ENCODE measurements around the gene TXNRD2. TPM values are rescaled to one million over a fixed set of nuclear protein-coding genes. Genes with fewer than 3 reads are reported as not detected.

TXNRD2 gene
- total and polyA plus RNA-seq, 2 experiments from 2014 or later, result 11.2 to 12.4 TPM

GRCh38 chr22:19876941-19877625 lies 64.5 kb downstream of the TXNRD2 start:
- Mint-ChIP-seq H3K36me3 (ENCODE audit: low read depth) (no peaks in the 10 kb centered on the region; the same call in 2 of the 3 replicates), H3K27me3 (ENCODE audit: insufficient read depth, low read depth, poor library complexity) (peaks cover 18% of the 10 kb centered on the region), H3K4me1 (peaks cover 28% of the 10 kb centered on the region), H3K4me3 (no peak overlapping the region), H3K9me3 (no peaks in the 10 kb centered on the region), H3K27ac (no peak overlapping the region)
- no peak overlapping the region for H2AFZ ChIP-seq
- H3K4me1 ChIP-seq (ENCODE audit: insufficient read depth), result peaks cover 14% of the 10 kb centered on the region
- no peaks in the 10 kb centered on the region for H3K27me3 ChIP-seq (ENCODE audit: insufficient read depth)
- no peak for DNase-seq (ENCODE audit: low spot score)
- H3K36me3 ChIP-seq (ENCODE audit: insufficient read depth), result no peaks in the 10 kb centered on the region
- no peak overlapping the region for H3K4me3 ChIP-seq
- no peak for ATAC-seq
- no peaks in the 10 kb centered on the region for H3K9me2 ChIP-seq (ENCODE audit: insufficient read depth)
- no peaks in the 10 kb centered on the region for H3K79me2 ChIP-seq (replicated peaks; ENCODE audit: insufficient read depth)
- TF ChIP-seq STAT1 (IDR thresholded peaks at IDR 0.05; ENCODE audit: unreplicated experiment), result no peak
- TF ChIP-seq, protein P1, sequence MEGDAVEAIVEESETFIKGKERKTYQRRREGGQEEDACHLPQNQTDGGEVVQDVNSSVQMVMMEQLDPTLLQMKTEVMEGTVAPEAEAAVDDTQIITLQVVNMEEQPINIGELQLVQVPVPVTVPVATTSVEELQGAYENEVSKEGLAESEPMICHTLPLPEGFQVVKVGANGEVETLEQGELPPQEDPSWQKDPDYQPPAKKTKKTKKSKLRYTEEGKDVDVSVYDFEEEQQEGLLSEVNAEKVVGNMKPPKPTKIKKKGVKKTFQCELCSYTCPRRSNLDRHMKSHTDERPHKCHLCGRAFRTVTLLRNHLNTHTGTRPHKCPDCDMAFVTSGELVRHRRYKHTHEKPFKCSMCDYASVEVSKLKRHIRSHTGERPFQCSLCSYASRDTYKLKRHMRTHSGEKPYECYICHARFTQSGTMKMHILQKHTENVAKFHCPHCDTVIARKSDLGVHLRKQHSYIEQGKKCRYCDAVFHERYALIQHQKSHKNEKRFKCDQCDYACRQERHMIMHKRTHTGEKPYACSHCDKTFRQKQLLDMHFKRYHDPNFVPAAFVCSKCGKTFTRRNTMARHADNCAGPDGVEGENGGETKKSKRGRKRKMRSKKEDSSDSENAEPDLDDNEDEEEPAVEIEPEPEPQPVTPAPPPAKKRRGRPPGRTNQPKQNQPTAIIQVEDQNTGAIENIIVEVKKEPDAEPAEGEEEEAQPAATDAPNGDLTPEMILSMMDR (conservative IDR thresholded peaks at IDR 0.05; ENCODE audit: low read depth in 2 of 2), result no peak
- no peak for TF ChIP-seq EZH2phosphoT487 (IDR thresholded peaks at IDR 0.05; ENCODE audit: unreplicated experiment)
- no peak for TF ChIP-seq ZNF331 (CRISPR knock-in tag; IDR thresholded peaks at IDR 0.05; ENCODE audit: low read depth)
- TF ChIP-seq CREB1 (CRISPR knock-in tag; IDR thresholded peaks at IDR 0.05; ENCODE audit: low read depth), result no peak
- TF ChIP-seq, protein P2, sequence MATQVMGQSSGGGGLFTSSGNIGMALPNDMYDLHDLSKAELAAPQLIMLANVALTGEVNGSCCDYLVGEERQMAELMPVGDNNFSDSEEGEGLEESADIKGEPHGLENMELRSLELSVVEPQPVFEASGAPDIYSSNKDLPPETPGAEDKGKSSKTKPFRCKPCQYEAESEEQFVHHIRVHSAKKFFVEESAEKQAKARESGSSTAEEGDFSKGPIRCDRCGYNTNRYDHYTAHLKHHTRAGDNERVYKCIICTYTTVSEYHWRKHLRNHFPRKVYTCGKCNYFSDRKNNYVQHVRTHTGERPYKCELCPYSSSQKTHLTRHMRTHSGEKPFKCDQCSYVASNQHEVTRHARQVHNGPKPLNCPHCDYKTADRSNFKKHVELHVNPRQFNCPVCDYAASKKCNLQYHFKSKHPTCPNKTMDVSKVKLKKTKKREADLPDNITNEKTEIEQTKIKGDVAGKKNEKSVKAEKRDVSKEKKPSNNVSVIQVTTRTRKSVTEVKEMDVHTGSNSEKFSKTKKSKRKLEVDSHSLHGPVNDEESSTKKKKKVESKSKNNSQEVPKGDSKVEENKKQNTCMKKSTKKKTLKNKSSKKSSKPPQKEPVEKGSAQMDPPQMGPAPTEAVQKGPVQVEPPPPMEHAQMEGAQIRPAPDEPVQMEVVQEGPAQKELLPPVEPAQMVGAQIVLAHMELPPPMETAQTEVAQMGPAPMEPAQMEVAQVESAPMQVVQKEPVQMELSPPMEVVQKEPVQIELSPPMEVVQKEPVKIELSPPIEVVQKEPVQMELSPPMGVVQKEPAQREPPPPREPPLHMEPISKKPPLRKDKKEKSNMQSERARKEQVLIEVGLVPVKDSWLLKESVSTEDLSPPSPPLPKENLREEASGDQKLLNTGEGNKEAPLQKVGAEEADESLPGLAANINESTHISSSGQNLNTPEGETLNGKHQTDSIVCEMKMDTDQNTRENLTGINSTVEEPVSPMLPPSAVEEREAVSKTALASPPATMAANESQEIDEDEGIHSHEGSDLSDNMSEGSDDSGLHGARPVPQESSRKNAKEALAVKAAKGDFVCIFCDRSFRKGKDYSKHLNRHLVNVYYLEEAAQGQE (IDR thresholded peaks at IDR 0.05; ENCODE audit: unreplicated experiment), result no peak
- no peak for TF ChIP-seq ZNF114 (CRISPR knock-in tag; IDR thresholded peaks at IDR 0.05)
- TF ChIP-seq, protein P3, sequence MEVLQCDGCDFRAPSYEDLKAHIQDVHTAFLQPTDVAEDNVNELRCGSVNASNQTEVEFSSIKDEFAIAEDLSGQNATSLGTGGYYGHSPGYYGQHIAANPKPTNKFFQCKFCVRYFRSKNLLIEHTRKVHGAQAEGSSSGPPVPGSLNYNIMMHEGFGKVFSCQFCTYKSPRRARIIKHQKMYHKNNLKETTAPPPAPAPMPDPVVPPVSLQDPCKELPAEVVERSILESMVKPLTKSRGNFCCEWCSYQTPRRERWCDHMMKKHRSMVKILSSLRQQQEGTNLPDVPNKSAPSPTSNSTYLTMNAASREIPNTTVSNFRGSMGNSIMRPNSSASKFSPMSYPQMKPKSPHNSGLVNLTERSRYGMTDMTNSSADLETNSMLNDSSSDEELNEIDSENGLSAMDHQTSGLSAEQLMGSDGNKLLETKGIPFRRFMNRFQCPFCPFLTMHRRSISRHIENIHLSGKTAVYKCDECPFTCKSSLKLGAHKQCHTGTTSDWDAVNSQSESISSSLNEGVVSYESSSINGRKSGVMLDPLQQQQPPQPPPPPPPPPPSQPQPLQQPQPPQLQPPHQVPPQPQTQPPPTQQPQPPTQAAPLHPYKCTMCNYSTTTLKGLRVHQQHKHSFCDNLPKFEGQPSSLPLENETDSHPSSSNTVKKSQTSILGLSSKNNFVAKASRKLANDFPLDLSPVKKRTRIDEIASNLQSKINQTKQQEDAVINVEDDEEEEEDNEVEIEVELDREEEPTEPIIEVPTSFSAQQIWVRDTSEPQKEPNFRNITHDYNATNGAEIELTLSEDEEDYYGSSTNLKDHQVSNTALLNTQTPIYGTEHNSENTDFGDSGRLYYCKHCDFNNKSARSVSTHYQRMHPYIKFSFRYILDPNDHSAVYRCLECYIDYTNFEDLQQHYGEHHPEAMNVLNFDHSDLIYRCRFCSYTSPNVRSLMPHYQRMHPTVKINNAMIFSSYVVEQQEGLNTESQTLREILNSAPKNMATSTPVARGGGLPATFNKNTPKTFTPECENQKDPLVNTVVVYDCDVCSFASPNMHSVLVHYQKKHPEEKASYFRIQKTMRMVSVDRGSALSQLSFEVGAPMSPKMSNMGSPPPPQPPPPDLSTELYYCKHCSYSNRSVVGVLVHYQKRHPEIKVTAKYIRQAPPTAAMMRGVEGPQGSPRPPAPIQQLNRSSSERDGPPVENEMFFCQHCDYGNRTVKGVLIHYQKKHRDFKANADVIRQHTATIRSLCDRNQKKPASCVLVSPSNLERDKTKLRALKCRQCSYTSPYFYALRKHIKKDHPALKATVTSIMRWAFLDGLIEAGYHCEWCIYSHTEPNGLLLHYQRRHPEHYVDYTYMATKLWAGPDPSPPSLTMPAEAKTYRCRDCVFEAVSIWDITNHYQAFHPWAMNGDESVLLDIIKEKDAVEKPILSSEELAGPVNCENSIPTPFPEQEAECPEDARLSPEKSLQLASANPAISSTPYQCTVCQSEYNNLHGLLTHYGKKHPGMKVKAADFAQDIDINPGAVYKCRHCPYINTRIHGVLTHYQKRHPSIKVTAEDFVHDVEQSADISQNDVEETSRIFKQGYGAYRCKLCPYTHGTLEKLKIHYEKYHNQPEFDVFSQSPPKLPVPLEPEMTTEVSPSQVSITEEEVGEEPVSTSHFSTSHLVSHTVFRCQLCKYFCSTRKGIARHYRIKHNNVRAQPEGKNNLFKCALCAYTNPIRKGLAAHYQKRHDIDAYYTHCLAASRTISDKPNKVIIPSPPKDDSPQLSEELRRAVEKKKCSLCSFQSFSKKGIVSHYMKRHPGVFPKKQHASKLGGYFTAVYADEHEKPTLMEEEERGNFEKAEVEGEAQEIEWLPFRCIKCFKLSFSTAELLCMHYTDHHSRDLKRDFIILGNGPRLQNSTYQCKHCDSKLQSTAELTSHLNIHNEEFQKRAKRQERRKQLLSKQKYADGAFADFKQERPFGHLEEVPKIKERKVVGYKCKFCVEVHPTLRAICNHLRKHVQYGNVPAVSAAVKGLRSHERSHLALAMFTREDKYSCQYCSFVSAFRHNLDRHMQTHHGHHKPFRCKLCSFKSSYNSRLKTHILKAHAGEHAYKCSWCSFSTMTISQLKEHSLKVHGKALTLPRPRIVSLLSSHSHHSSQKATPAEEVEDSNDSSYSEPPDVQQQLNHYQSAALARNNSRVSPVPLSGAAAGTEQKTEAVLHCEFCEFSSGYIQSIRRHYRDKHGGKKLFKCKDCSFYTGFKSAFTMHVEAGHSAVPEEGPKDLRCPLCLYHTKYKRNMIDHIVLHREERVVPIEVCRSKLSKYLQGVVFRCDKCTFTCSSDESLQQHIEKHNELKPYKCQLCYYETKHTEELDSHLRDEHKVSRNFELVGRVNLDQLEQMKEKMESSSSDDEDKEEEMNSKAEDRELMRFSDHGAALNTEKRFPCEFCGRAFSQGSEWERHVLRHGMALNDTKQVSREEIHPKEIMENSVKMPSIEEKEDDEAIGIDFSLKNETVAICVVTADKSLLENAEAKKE (CRISPR knock-in tag; IDR thresholded peaks at IDR 0.05), result no peak
- no peak for TF ChIP-seq NANOG (IDR thresholded peaks at IDR 0.05; ENCODE audit: borderline replicate concordance)
- no peak overlapping the region for H3K27ac ChIP-seq (ENCODE audit: low read depth)
- no peaks in the 10 kb centered on the region for H4K20me1 ChIP-seq (replicated peaks; ENCODE audit: insufficient read depth)
- no peak overlapping the region for H3K4me2 ChIP-seq
- peaks cover 4% of the 10 kb centered on the region for H3F3A ChIP-seq (replicated peaks; ENCODE audit: low read depth)
